Keratinocyte (primary cell): ENCODE data around the gene NCAPD3. TPM values are rescaled to one million over a fixed set of nuclear protein-coding genes. Genes with fewer than 3 reads are reported as not detected.

Experiments
- DNase-seq: peaks from one replicate; pipeline ENCODE4 v3.0.0-alpha.2; 2011; ENCODE audit warnings: low read depth, missing footprints, low spot score
- FAIRE-seq: peaks from 2 replicates; lab custom pipeline; 2011; peaks lifted over from hg19 to GRCh38; lab: Jason Lieb, UNC
- H2AFZ ChIP-seq: 2 replicates; pipeline ENCODE4 v1.6.0; 2012; ENCODE audit warnings: low read length, control low read depth, inconsistent platforms; ENCODE audit not compliant: control insufficient read depth
- H3K27ac ChIP-seq: 2 replicates; pipeline ENCODE4 v1.5.1; 2011; ENCODE audit warnings: low read length; ENCODE audit not compliant: control insufficient read depth, insufficient read depth
- H3K27me3 ChIP-seq: 3 replicates; pipeline ENCODE4 v1.6.0; 2011; ENCODE audit warnings: low read length; ENCODE audit not compliant: control insufficient read depth, insufficient read depth; ENCODE audit errors: extremely low read depth
- H3K36me3 ChIP-seq, 2 experiments: 2 replicates in 1 of 2; 3 replicates in 1 of 2; pipeline ENCODE4 v1.5.1; 2011; ENCODE audit warnings: low read length in 2 of 2, mild to moderate bottlenecking in 1 of 2; ENCODE audit not compliant: control insufficient read depth in 2 of 2, insufficient read depth in 2 of 2; ENCODE audit errors: extremely low read depth in 1 of 2
- H3K4me1 ChIP-seq: 3 replicates; pipeline ENCODE4 v1.5.1; 2011; ENCODE audit warnings: low read length; ENCODE audit not compliant: control insufficient read depth, insufficient read depth; ENCODE audit errors: extremely low read depth
- H3K4me2 ChIP-seq: 3 replicates; pipeline ENCODE4 v1.6.0; 2011; ENCODE audit warnings: low read depth, low read length; ENCODE audit not compliant: control insufficient read depth, insufficient read depth; ENCODE audit errors: extremely low read depth
- H3K4me3 ChIP-seq, 3 experiments: fragments of 200-600 bp in 1 of 3; sonication (generic) in 1 of 3; 2 replicates in 2 of 3; 3 replicates in 1 of 3; pipeline ENCODE4 v1.5.1; 2011 to 2016; ENCODE audit warnings: low read length in 3 of 3, mild to moderate bottlenecking in 3 of 3, control low read depth in 2 of 3, inconsistent platforms in 1 of 3, low read depth in 1 of 3, mixed read lengths in 1 of 3, mixed run types in 1 of 3, moderate library complexity in 1 of 3; ENCODE audit not compliant: control insufficient read depth in 2 of 3, insufficient read depth in 2 of 3; ENCODE audit errors: extremely low read depth in 1 of 3
- H3K79me2 ChIP-seq: 2 replicates; pipeline ENCODE4 v1.6.0; 2012; ENCODE audit warnings: low read length; ENCODE audit not compliant: control insufficient read depth, insufficient read depth
- H3K9ac ChIP-seq: 3 replicates; pipeline ENCODE4 v1.6.0; 2011; ENCODE audit warnings: low read length; ENCODE audit not compliant: control insufficient read depth, insufficient read depth; ENCODE audit errors: extremely low read depth
- H3K9me1 ChIP-seq: 3 replicates; pipeline ENCODE4 v1.6.0; 2011; ENCODE audit warnings: low read length; ENCODE audit not compliant: control insufficient read depth, insufficient read depth; ENCODE audit errors: extremely low read depth
- H3K9me3 ChIP-seq: 2 replicates; pipeline ENCODE4 v1.5.1; 2012; ENCODE audit warnings: low read depth, low read length; ENCODE audit not compliant: control insufficient read depth
- H4K20me1 ChIP-seq: 3 replicates; pipeline ENCODE4 v1.6.0; 2011; ENCODE audit warnings: low read length; ENCODE audit not compliant: control insufficient read depth, insufficient read depth; ENCODE audit errors: extremely low read depth
- EZH2 ChIP-seq: IDR thresholded peaks from one replicate; pipeline ENCODE4 v1.6.1; 2012; ENCODE audit warnings: inconsistent platforms, mild to moderate bottlenecking, low read length, moderate library complexity
- dilution Hi-C: fragments of 300-500 bp; cut with MboI; formaldehyde crosslinking; loops from one replicate; pipeline ENCODE4 v1.7.0; 2020; ENCODE audit warnings: low sequenced_read_pairs; ENCODE audit not compliant: extremely low pct_ligation_motif_present
- polyA plus RNA-seq, 5 experiments: library from polyadenylated mRNA; depleted of rRNA in 3 of 5; stranded (reverse) in 3 of 5; stranded (forward) in 1 of 5; unstranded in 1 of 5; fragments of >200 nt; gene quantifications; 1 replicate in 1 of 5; 2 replicates in 3 of 5; 3 replicates in 1 of 5; pipeline versions ENCODE4 v1.2.1 to v1.2.3, GENCODE V29; 2011 to 2012; ENCODE audit warnings: missing spikeins in 2 of 5, low read depth in 1 of 5, low replicate concordance in 1 of 5
- TF ChIP-seq, protein P1 (sequence below), 3 experiments: IDR thresholded peaks in 1 of 3; conservative IDR thresholded peaks in 1 of 3; optimal IDR thresholded peaks in 1 of 3; 2 replicates in 2 of 3; 3 replicates in 1 of 3; pipeline versions ENCODE3 to v1.5.1; 2011; ENCODE audit warnings: low read length in 3 of 3, mild to moderate bottlenecking in 3 of 3, moderate library complexity in 2 of 3, control low read depth in 1 of 3, inconsistent platforms in 1 of 3; ENCODE audit not compliant: insufficient read depth in 2 of 3; ENCODE audit errors: extremely low read depth in 1 of 3

Gene NCAPD3
- polyA plus RNA-seq, 1 donor (not counting 4 experiments of a cell fraction or from before 2014, with no cell fraction given), result 23.0 TPM

DNA sequence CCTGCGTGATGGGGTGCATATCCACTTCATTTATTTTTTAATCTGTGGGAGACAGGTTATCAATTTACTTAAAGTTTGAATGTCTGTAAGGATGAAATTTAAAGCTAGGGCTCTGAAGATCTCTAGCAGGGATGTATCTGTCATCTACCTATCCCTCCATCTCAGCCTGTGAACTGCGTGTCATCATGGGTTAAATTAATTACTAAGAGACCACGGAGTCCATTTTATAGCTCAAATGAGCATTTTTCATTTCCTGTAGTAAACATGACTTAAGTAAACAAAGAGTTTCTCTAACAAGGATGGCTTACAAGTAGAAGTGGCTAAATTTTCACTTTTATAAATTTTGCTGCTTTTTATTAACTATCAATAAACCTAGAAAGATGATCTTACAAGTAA is 49.5 kb upstream of the NCAPD3 start:
- no peaks in the 10 kb centered on the region for H4K20me1 ChIP-seq
- FAIRE-seq (no peak), DNase-seq (no peak)
- peaks cover 11% of the 10 kb centered on the region for H3K4me1 ChIP-seq
- peaks cover 19% of the 10 kb centered on the region for H3K79me2 ChIP-seq
- peaks cover 0 to 1% of the 10 kb centered on the region in 2 experiments for H3K36me3 ChIP-seq
- no peak overlapping the region for H3K4me3 ChIP-seq
- H2AFZ ChIP-seq, result no peak overlapping the region
- H3K9me1 ChIP-seq, result no peaks in the 10 kb centered on the region
- H3K27me3 ChIP-seq, result no peaks in the 10 kb centered on the region
- TF ChIP-seq, protein P1, sequence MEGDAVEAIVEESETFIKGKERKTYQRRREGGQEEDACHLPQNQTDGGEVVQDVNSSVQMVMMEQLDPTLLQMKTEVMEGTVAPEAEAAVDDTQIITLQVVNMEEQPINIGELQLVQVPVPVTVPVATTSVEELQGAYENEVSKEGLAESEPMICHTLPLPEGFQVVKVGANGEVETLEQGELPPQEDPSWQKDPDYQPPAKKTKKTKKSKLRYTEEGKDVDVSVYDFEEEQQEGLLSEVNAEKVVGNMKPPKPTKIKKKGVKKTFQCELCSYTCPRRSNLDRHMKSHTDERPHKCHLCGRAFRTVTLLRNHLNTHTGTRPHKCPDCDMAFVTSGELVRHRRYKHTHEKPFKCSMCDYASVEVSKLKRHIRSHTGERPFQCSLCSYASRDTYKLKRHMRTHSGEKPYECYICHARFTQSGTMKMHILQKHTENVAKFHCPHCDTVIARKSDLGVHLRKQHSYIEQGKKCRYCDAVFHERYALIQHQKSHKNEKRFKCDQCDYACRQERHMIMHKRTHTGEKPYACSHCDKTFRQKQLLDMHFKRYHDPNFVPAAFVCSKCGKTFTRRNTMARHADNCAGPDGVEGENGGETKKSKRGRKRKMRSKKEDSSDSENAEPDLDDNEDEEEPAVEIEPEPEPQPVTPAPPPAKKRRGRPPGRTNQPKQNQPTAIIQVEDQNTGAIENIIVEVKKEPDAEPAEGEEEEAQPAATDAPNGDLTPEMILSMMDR (optimal IDR thresholded peaks at IDR 0.05 in 1 of 3, IDR thresholded peaks at IDR 0.05 in 1 of 3, conservative IDR thresholded peaks at IDR 0.05 in 1 of 3; ENCODE audit: extremely low read depth in 1 of 3, insufficient read depth in 2 of 3, low read length in 3 of 3), result no peak
- TF ChIP-seq EZH2, result no peak
- H3K4me2 ChIP-seq, result peak overlapping the region; percentile 63
- H3K27ac ChIP-seq, result no peak overlapping the region
- H3K9ac ChIP-seq, result no peak overlapping the region
- dilution Hi-C loops, result no loop called here
- H3K9me3 ChIP-seq, result no peaks in the 10 kb centered on the region

DNA sequence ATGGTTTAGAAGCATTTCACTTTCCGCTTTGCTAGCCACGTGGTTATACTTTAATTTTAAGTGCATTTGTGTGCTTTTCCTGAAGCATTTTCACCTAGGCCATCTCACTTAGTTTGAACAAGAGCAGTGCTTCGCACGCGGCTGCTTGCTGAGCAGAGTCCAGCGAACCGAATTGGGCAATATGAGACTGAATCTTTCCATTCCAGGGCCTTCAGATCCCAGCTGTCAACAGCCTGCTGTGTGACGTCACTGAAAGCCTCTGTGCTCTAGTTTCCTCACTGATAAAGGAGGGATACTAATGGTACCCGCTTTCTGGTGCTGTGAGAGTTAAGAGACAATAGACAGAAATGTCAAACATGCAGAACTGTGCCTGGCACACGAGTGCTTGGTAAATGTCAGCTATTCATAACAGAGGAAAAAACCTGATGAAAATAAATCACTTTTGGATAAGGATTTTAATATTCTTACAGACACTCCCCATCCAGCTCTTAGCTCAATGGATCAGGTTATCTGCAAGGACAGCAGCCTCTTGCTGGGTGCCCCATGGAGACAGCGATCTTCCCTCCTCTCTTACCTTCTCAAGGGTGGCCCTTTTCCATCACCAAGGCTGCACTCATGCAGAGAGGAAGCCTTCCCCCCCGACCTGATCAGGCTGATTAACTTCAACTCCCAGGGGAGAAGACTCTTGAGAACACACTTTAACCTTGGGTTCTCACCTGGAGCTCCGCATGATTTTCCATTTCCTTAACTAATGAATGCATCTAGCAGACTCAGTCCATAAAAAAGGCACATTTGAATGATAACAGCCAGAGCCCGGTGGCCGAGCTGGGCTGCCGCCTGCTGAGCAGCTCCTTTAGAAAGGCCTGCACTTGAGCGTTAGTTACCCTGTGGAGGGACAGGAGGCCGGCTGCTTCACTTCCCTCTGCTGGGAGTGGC is 48.9 kb upstream of the NCAPD3 start:
- DNase-seq, result no peak
- H3K4me2 ChIP-seq, result no peak overlapping the region

More for the DNA sequence above, 48.9 kb upstream of the NCAPD3 start:
- FAIRE-seq, result no peak
- Histone ChIP-seq H2AFZ (no peak overlapping the region), H3K9me1 (no peaks in the 10 kb centered on the region), H3K4me1 (peaks cover 18% of the 10 kb centered on the region), H4K20me1 (no peaks in the 10 kb centered on the region), H3K9me3 (no peaks in the 10 kb centered on the region), H3K9ac (no peak overlapping the region), H3K79me2 (peaks cover 19% of the 10 kb centered on the region), H3K27me3 (no peaks in the 10 kb centered on the region), H3K4me3 (no peak overlapping the region), H3K27ac (no peak overlapping the region), H3K36me3 (peaks cover 0 to 1% of the 10 kb centered on the region in 2 experiments)
- no peak for TF ChIP-seq EZH2
- TF ChIP-seq, protein P1 (optimal IDR thresholded peaks at IDR 0.05 in 1 of 3, IDR thresholded peaks at IDR 0.05 in 1 of 3, conservative IDR thresholded peaks at IDR 0.05 in 1 of 3; ENCODE audit: extremely low read depth in 1 of 3, insufficient read depth in 2 of 3, low read length in 3 of 3), result no peak
- dilution Hi-C loops, result no loop called here
